Measurements from ENCODE around the gene OGFR. TPM values are rescaled to one million over a fixed set of nuclear protein-coding genes. Genes with fewer than 3 reads are reported as not detected.
A peak's percentile ranks its signal among the peaks of the same experiment; 100 is the strongest.

OGFR gene, protein sequence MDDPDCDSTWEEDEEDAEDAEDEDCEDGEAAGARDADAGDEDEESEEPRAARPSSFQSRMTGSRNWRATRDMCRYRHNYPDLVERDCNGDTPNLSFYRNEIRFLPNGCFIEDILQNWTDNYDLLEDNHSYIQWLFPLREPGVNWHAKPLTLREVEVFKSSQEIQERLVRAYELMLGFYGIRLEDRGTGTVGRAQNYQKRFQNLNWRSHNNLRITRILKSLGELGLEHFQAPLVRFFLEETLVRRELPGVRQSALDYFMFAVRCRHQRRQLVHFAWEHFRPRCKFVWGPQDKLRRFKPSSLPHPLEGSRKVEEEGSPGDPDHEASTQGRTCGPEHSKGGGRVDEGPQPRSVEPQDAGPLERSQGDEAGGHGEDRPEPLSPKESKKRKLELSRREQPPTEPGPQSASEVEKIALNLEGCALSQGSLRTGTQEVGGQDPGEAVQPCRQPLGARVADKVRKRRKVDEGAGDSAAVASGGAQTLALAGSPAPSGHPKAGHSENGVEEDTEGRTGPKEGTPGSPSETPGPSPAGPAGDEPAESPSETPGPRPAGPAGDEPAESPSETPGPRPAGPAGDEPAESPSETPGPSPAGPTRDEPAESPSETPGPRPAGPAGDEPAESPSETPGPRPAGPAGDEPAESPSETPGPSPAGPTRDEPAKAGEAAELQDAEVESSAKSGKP
- total RNA-seq (18.7 TPM), polyA plus RNA-seq (47.2 TPM)

GRCh38 chr20:62804627-62805154 lies at the start of gene OGFR:
OGFR (plus strand) TSS chr20:62804835; CDS start chr20:62804860, 25 bp downstream.
- H3K27ac ChIP-seq (ENCODE audit: low read depth) = peak within 1 kb of the TSS; percentile 83
- no peak for DNase-seq (ENCODE audit: extremely low spot score)
- H3K4me3 ChIP-seq (ENCODE audit: low read depth, low read length) = peak within 1 kb of the TSS; percentile 95
- peaks cover 2% of the 10 kb centered on the region for H3K36me3 ChIP-seq (ENCODE audit: insufficient read depth)
- H3K4me1 ChIP-seq (ENCODE audit: insufficient read depth) = peaks cover 2% of the 10 kb centered on the region
- under 1% methylated on average over 76 of the region's 77 CpGs for WGBS

DNA sequence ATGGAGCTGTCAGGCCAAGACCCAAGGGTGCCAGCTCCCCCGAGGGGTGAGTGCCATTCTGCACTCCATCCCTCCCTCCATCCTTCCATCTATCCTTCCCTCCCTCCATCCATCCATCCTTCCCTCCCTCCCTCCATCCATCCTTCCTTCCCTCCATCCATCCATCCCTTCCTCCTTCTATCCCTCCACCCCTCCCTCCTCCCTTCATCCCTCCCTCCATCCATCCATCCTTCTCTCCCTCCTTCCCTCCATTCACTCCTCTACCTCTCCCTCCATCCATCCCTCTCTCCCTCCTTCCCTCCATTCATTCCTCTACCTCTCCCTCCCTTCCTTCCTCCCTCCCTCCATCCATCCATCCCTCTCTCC lies 49.7 kb upstream of the OGFR start:
- H3K27ac ChIP-seq (ENCODE audit: low read depth) = no peak overlapping the region
- no peak for DNase-seq (ENCODE audit: extremely low spot score)
- no peaks in the 10 kb centered on the region for H3K4me1 ChIP-seq (ENCODE audit: insufficient read depth)
- no peaks in the 10 kb centered on the region for H3K36me3 ChIP-seq (ENCODE audit: insufficient read depth)
- WGBS = 88% methylated on average over 1 of the region's 1 CpG
- no peak overlapping the region for H3K4me3 ChIP-seq (ENCODE audit: low read depth, low read length)

GRCh38 chr20:62755817-62756724 lies 48.6 kb upstream of the OGFR start:
- no peak for DNase-seq (ENCODE audit: extremely low spot score)
- no peaks in the 10 kb centered on the region for H3K4me1 ChIP-seq (ENCODE audit: insufficient read depth)
- H3K4me3 ChIP-seq (ENCODE audit: low read depth, low read length) = no peak overlapping the region
- 64% methylated on average over 10 of the region's 10 CpGs for WGBS
- no peaks in the 10 kb centered on the region for H3K36me3 ChIP-seq (ENCODE audit: insufficient read depth)
- no peak overlapping the region for H3K27ac ChIP-seq (ENCODE audit: low read depth)

GRCh38 chr20:62758226-62758912 lies 46.3 kb upstream of the OGFR start:
- H3K4me3 ChIP-seq (ENCODE audit: low read depth, low read length) = no peak overlapping the region
- no peak for DNase-seq (ENCODE audit: extremely low spot score)
- no peaks in the 10 kb centered on the region for H3K36me3 ChIP-seq (ENCODE audit: insufficient read depth)
- H3K27ac ChIP-seq (ENCODE audit: low read depth) = no peak overlapping the region
- no peaks in the 10 kb centered on the region for H3K4me1 ChIP-seq (ENCODE audit: insufficient read depth)
- WGBS = 76% methylated on average over 16 of the region's 16 CpGs

GRCh38 chr20:62759981-62760431 lies 44.6 kb upstream of the OGFR start:
- WGBS = 82% methylated on average over 20 of the region's 20 CpGs
- Histone ChIP-seq H3K4me1 (ENCODE audit: insufficient read depth) (no peaks in the 10 kb centered on the region), H3K36me3 (ENCODE audit: insufficient read depth) (no peaks in the 10 kb centered on the region), H3K4me3 (ENCODE audit: low read depth, low read length) (no peak overlapping the region), H3K27ac (ENCODE audit: low read depth) (no peak overlapping the region)
- DNase-seq (ENCODE audit: extremely low spot score) = no peak

DNA sequence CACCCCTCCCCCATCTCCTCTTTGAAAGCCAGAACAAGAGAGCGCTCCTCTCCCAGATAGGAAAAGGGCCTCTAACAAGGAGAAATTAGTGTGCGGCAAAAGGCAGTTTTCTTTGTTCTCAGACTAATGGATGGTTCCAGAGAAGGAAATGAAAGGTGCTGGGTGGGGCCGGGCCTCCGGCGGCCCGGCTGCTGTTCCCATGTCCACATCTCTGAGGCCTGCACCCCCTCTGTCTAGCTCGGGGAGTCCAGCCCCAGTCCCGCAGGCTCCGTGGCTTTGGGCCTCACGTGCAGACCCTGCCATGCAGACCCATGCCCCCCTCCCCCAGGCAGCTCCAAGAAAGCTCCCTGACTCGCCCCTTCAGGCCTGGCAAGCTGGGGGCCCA lies 44.2 kb upstream of the OGFR start:
- WGBS = 62% methylated on average over 11 of the region's 11 CpGs
- Histone ChIP-seq H3K4me3 (ENCODE audit: low read depth, low read length) (no peak overlapping the region), H3K4me1 (ENCODE audit: insufficient read depth) (no peaks in the 10 kb centered on the region), H3K36me3 (ENCODE audit: insufficient read depth) (no peaks in the 10 kb centered on the region), H3K27ac (ENCODE audit: low read depth) (no peak overlapping the region)
- no peak for DNase-seq (ENCODE audit: extremely low spot score)

DNA sequence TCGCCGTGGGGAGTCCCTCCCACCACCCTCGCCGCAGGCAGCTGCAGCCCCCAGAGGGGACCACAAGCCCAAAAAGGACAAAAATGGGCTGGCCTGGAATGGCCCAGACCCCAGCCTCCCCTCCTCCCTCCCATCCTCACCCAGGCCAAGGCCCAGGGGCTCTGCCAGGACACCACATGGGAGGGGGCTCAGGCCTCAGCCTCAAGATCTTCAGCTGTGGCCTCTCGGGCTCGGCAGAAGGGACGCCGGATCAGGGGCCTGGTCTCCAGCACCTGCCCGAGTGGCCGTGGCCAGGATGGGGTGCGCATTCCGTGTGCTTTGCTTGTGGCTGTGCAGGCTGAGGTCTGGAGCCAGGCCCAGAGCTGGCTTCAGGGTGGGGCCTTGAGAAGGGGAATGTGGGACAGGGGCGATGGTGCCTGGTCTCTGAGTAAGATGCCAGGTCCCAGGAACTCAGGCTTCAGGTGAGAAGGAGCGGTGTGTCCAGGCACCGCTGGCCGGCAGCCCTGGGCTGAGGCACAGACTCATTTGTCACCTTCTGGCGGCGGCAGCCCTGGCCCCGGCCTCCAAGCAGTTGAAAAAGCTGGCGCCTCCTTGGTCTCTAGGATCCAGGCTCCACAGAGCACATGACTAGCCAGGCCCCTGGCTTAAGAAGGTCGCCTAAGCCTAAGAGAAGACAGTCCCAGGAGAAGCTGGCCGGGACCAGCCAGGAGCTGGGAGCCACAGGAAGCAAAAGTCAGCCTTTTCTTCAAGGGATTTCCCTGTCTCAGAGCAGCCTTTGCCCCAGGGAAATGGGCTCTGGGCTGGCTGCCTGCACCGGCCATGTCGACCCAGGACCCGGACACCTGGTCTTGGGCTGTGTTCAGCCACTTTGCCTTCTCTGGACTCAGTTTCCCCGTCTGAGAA lies 43.5 kb upstream of the OGFR start:
- Histone ChIP-seq H3K4me1 (ENCODE audit: insufficient read depth) (no peaks in the 10 kb centered on the region), H3K27ac (ENCODE audit: low read depth) (no peak overlapping the region), H3K4me3 (ENCODE audit: low read depth, low read length) (no peak overlapping the region), H3K36me3 (ENCODE audit: insufficient read depth) (no peaks in the 10 kb centered on the region)
- DNase-seq (ENCODE audit: extremely low spot score) = no peak
- WGBS = 58% methylated on average over 26 of the region's 26 CpGs

GRCh38 chr20:62761759-62762131 lies 42.9 kb upstream of the OGFR start:
- DNase-seq (ENCODE audit: extremely low spot score) = no peak
- no peaks in the 10 kb centered on the region for H3K36me3 ChIP-seq (ENCODE audit: insufficient read depth)
- no peaks in the 10 kb centered on the region for H3K4me1 ChIP-seq (ENCODE audit: insufficient read depth)
- H3K27ac ChIP-seq (ENCODE audit: low read depth) = no peak overlapping the region
- 95% methylated on average over 6 of the region's 6 CpGs for whole genome bisulfite sequencing
- no peak overlapping the region for H3K4me3 ChIP-seq (ENCODE audit: low read depth, low read length)

GRCh38 chr20:62762376-62762775 lies 42.3 kb upstream of the OGFR start:
- Histone ChIP-seq H3K4me3 (ENCODE audit: low read depth, low read length) (no peak overlapping the region), H3K4me1 (ENCODE audit: insufficient read depth) (no peaks in the 10 kb centered on the region), H3K36me3 (ENCODE audit: insufficient read depth) (no peaks in the 10 kb centered on the region), H3K27ac (ENCODE audit: low read depth) (no peak overlapping the region)
- no peak for DNase-seq (ENCODE audit: extremely low spot score)
- 91% methylated on average over 22 of the region's 22 CpGs for WGBS

GRCh38 chr20:62762801-62763368 lies 41.8 kb upstream of the OGFR start:
- no peak for DNase-seq (ENCODE audit: extremely low spot score)
- WGBS = 84% methylated on average over 16 of the region's 16 CpGs
- H3K27ac ChIP-seq (ENCODE audit: low read depth) = no peak overlapping the region
- H3K4me3 ChIP-seq (ENCODE audit: low read depth, low read length) = no peak overlapping the region
- H3K36me3 ChIP-seq (ENCODE audit: insufficient read depth) = no peaks in the 10 kb centered on the region
- no peaks in the 10 kb centered on the region for H3K4me1 ChIP-seq (ENCODE audit: insufficient read depth)

DNA sequence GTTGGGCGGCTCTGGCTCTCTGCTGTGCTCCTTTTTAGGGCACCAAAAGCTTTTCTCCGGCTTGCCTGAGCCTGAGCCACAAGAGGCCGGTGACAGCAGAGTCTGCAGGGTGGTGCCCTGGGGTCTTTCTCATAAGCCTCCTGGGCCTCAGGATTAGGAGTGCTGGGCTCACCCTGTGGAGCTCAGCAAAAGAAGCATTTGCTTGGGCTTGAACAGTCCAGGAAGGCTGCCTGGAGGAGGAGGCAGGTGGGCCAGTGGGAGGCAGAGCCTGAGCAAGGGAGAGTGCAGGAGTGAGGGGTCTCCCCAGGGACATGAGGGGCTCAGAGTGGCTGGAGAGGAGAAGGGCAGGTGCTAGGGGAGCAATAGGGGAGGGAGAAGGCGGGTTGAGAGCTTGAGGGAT lies 41.2 kb upstream of the OGFR start:
- Histone ChIP-seq H3K27ac (ENCODE audit: low read depth) (no peak overlapping the region), H3K4me1 (ENCODE audit: insufficient read depth) (no peaks in the 10 kb centered on the region), H3K4me3 (ENCODE audit: low read depth, low read length) (no peak overlapping the region), H3K36me3 (ENCODE audit: insufficient read depth) (no peaks in the 10 kb centered on the region)
- DNase-seq (ENCODE audit: extremely low spot score) = no peak
- WGBS = 95% methylated on average over 4 of the region's 4 CpGs
